PFSK-1 (cell line): Measurements from ENCODE around the gene SDK1.

Source experiments
- POLR2AphosphoS5 ChIP-seq: IDR thresholded peaks from 2 replicates; pipeline ENCODE4 v1.6.1; 2012; ENCODE audit warnings: low read depth, mild to moderate bottlenecking, control low read depth, low read length, moderate library complexity
- REST ChIP-seq, 2 experiments: IDR thresholded peaks; 2 replicates each; pipeline versions ENCODE4 v1.6.1 to v1.8.0; 2011 to 2012; ENCODE audit warnings: low read depth in 2 of 2, low read length in 2 of 2, control low read depth in 1 of 2, inconsistent platforms in 1 of 2, mild to moderate bottlenecking in 1 of 2, moderate library complexity in 1 of 2; ENCODE audit not compliant: insufficient read depth in 1 of 2
- TAF1 ChIP-seq: IDR thresholded peaks from 2 replicates; pipeline ENCODE4 v1.6.1; 2012; ENCODE audit warnings: low read length, control low read depth, borderline replicate concordance; ENCODE audit not compliant: insufficient read depth

- TF ChIP-seq TAF1 (no peak), REST (IDR thresholded peaks at IDR 0.05; ENCODE audit: insufficient read depth in 1 of 2, low read depth in 2 of 2, low read length in 2 of 2) (no peak), POLR2AphosphoS5 (no peak)
These were observed 727.2 kb downstream of the SDK1 start for GRCh38 chr7:4028221-4028620.
